ENCODE results near the gene TAF1C.
"Not testable (repeated sequence)": the region's sequence is repeated elsewhere in the genome, so short reads cannot be mapped to it uniquely, and the experiment has no call there.

The TAF1C gene

GRCh38 chr16:84224554-84224953, 37.7 kb upstream of the TAF1C start:
- no peak overlapping the region for H3K4me3 Mint-ChIP-seq
- H3K9me3 Mint-ChIP-seq = no peaks in the 10 kb centered on the region
- no peak for TF ChIP-seq CTCF (IDR thresholded peaks at IDR 0.05; ENCODE audit: unreplicated experiment in 3 of 3)
- peaks cover 22% of the 10 kb centered on the region for H3K27me3 Mint-ChIP-seq (ENCODE audit: low read depth)
- H3K36me3 Mint-ChIP-seq (ENCODE audit: low read depth) = no peaks in the 10 kb centered on the region
- no peak overlapping the region for H3K27ac Mint-ChIP-seq
- H3K4me1 Mint-ChIP-seq = peaks cover 32% of the 10 kb centered on the region

DNA sequence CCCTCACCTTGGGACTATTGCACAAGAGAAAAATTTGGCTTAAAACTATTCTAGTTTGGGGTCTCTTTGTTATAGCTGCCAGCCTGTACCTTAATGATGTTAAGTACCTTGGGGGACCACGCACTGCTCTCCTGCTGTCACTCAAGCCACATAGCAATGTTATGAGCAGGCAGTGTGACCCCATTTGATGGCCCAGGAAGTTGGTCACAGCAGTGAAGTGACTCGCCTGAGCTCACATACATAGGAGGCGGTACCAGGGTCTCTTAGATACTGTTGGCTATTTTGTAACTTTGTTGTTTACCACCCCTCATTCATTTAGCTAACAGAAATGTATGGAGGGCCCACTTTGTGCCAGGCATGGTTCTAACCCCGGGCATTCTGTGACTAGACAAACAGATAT, 36.6 kb upstream of the TAF1C start:
- Mint-ChIP-seq H3K4me1 (peaks cover 24% of the 10 kb centered on the region), H3K27me3 (ENCODE audit: low read depth) (peaks cover 22% of the 10 kb centered on the region), H3K27ac (no peak overlapping the region), H3K9me3 (no peaks in the 10 kb centered on the region), H3K36me3 (ENCODE audit: low read depth) (no peaks in the 10 kb centered on the region), H3K4me3 (no peak overlapping the region)
- TF ChIP-seq CTCF (IDR thresholded peaks at IDR 0.05; ENCODE audit: unreplicated experiment in 3 of 3) = no peak

GRCh38 chr16:84220851-84221250, 34.0 kb upstream of the TAF1C start:
- Mint-ChIP-seq H3K27ac (no peak overlapping the region), H3K27me3 (ENCODE audit: low read depth) (peaks cover 22% of the 10 kb centered on the region), H3K9me3 (no peaks in the 10 kb centered on the region), H3K4me1 (peaks cover 6% of the 10 kb centered on the region), H3K4me3 (no peak overlapping the region), H3K36me3 (ENCODE audit: low read depth) (no peaks in the 10 kb centered on the region)
- TF ChIP-seq CTCF (IDR thresholded peaks at IDR 0.05; ENCODE audit: unreplicated experiment in 3 of 3) = no peak

GRCh38 chr16:84218956-84219355, 32.1 kb upstream of the TAF1C start:
- no peak overlapping the region for H3K4me3 Mint-ChIP-seq
- peaks cover 22% of the 10 kb centered on the region for H3K27me3 Mint-ChIP-seq (ENCODE audit: low read depth)
- H3K36me3 Mint-ChIP-seq (ENCODE audit: low read depth) = no peaks in the 10 kb centered on the region
- no peaks in the 10 kb centered on the region for H3K9me3 Mint-ChIP-seq
- TF ChIP-seq CTCF (IDR thresholded peaks at IDR 0.05; ENCODE audit: unreplicated experiment in 3 of 3) = no peak
- H3K4me1 Mint-ChIP-seq = peaks cover 4% of the 10 kb centered on the region
- H3K27ac Mint-ChIP-seq = no peak overlapping the region

GRCh38 chr16:84218176-84218823, 31.4 kb upstream of the TAF1C start:
- Mint-ChIP-seq H3K27ac (no peak overlapping the region), H3K9me3 (no peaks in the 10 kb centered on the region), H3K4me3 (no peak overlapping the region), H3K4me1 (peaks cover 4% of the 10 kb centered on the region), H3K36me3 (ENCODE audit: low read depth) (no peaks in the 10 kb centered on the region), H3K27me3 (ENCODE audit: low read depth) (peaks cover 22% of the 10 kb centered on the region)
- TF ChIP-seq CTCF (IDR thresholded peaks at IDR 0.05; ENCODE audit: unreplicated experiment in 3 of 3) = no peak

GRCh38 chr16:84216144-84216543, 29.3 kb upstream of the TAF1C start:
- not testable (repeated sequence) for H3K27ac Mint-ChIP-seq; H3K4me3 Mint-ChIP-seq; H3K36me3 Mint-ChIP-seq (ENCODE audit: low read depth); H3K4me1 Mint-ChIP-seq; H3K9me3 Mint-ChIP-seq
- peaks cover 11% of the 10 kb centered on the region for H3K27me3 Mint-ChIP-seq (ENCODE audit: low read depth)

All from nephron (organoid).